ENCODE measurements around the gene KCNQ2.
A peak's percentile ranks its signal among the peaks of the same experiment; 100 is the strongest.

The KCNQ2 gene

GRCh38 chr20:63383556-63383955 is 88.9 kb downstream of the KCNQ2 start:
- H3K4me3 ChIP-seq (ENCODE audit: insufficient read depth, low read length, poor library complexity, severe bottlenecking) = no peak overlapping the region
- H3K9ac ChIP-seq (ENCODE audit: low read length) = no peak overlapping the region
- no peak overlapping the region for H2AFZ ChIP-seq (ENCODE audit: low read depth, low read length, severe bottlenecking)
- H3K9me3 ChIP-seq (ENCODE audit: insufficient read depth, low read length) = peaks cover 29% of the 10 kb centered on the region
- no peak for TF ChIP-seq EZH2phosphoT487 (conservative IDR thresholded peaks at IDR 0.05; ENCODE audit: low read length)
- no peak for TF ChIP-seq CTCF (IDR thresholded peaks at IDR 0.05; ENCODE audit: insufficient read depth, low read length, poor library complexity, severe bottlenecking)
- no peaks in the 10 kb centered on the region for H3K9me2 ChIP-seq (replicated peaks; ENCODE audit: insufficient read depth, low read length)
- no peak overlapping the region for H3K4me2 ChIP-seq (ENCODE audit: low read depth, low read length, poor library complexity, severe bottlenecking)
- no peaks in the 10 kb centered on the region for H3K27me3 ChIP-seq (ENCODE audit: low read length)
- H4K20me1 ChIP-seq (ENCODE audit: low read depth, low read length) = no peaks in the 10 kb centered on the region
- H3F3A ChIP-seq (ENCODE audit: insufficient read depth) = no peaks in the 10 kb centered on the region
- H3K79me2 ChIP-seq (ENCODE audit: insufficient read depth, low read length) = no peaks in the 10 kb centered on the region
- no peaks in the 10 kb centered on the region for H3K36me3 ChIP-seq (ENCODE audit: low read length)
- H3K27ac ChIP-seq (ENCODE audit: low read depth, low read length) = no peak overlapping the region

- Histone ChIP-seq H3K9me3 (ENCODE audit: insufficient read depth, low read length) (peaks cover 25% of the 10 kb centered on the region), H3K36me3 (ENCODE audit: low read length) (no peaks in the 10 kb centered on the region), H3K27ac (ENCODE audit: low read depth, low read length) (no peak overlapping the region), H3K9ac (ENCODE audit: low read length) (no peak overlapping the region), H3K79me2 (ENCODE audit: insufficient read depth, low read length) (no peaks in the 10 kb centered on the region), H3K4me2 (ENCODE audit: low read depth, low read length, poor library complexity, severe bottlenecking) (no peak overlapping the region), H2AFZ (ENCODE audit: low read depth, low read length, severe bottlenecking) (no peak overlapping the region), H3K27me3 (ENCODE audit: low read length) (no peaks in the 10 kb centered on the region), H3F3A (ENCODE audit: insufficient read depth) (no peaks in the 10 kb centered on the region), H4K20me1 (ENCODE audit: low read depth, low read length) (no peaks in the 10 kb centered on the region), H3K4me3 (ENCODE audit: insufficient read depth, low read length, poor library complexity, severe bottlenecking) (no peak overlapping the region), H3K9me2 (replicated peaks; ENCODE audit: insufficient read depth, low read length) (no peaks in the 10 kb centered on the region)
- TF ChIP-seq CTCF (IDR thresholded peaks at IDR 0.05; ENCODE audit: insufficient read depth, low read length, poor library complexity, severe bottlenecking) (no peak), EZH2phosphoT487 (conservative IDR thresholded peaks at IDR 0.05; ENCODE audit: low read length) (no peak)
Observed at GRCh38 chr20:63382551-63383300, 89.7 kb downstream of the KCNQ2 start.

GRCh38 chr20:63381781-63382431 is 90.5 kb downstream of the KCNQ2 start:
- peaks cover 18% of the 10 kb centered on the region for H3K9me3 ChIP-seq (ENCODE audit: insufficient read depth, low read length)
- no peak overlapping the region for H3K9ac ChIP-seq (ENCODE audit: low read length)
- no peaks in the 10 kb centered on the region for H3K79me2 ChIP-seq (ENCODE audit: insufficient read depth, low read length)
- no peaks in the 10 kb centered on the region for H4K20me1 ChIP-seq (ENCODE audit: low read depth, low read length)
- H3K4me2 ChIP-seq (ENCODE audit: low read depth, low read length, poor library complexity, severe bottlenecking) = no peak overlapping the region
- TF ChIP-seq EZH2phosphoT487 (conservative IDR thresholded peaks at IDR 0.05; ENCODE audit: low read length) = no peak
- peak; percentile 94 for TF ChIP-seq CTCF (IDR thresholded peaks at IDR 0.05; ENCODE audit: insufficient read depth, low read length, poor library complexity, severe bottlenecking)
- H3K27me3 ChIP-seq (ENCODE audit: low read length) = no peaks in the 10 kb centered on the region
- no peak overlapping the region for H3K27ac ChIP-seq (ENCODE audit: low read depth, low read length)
- H3K36me3 ChIP-seq (ENCODE audit: low read length) = no peaks in the 10 kb centered on the region
- no peak overlapping the region for H3K4me3 ChIP-seq (ENCODE audit: insufficient read depth, low read length, poor library complexity, severe bottlenecking)
- H2AFZ ChIP-seq (ENCODE audit: low read depth, low read length, severe bottlenecking) = no peak overlapping the region
- no peaks in the 10 kb centered on the region for H3F3A ChIP-seq (ENCODE audit: insufficient read depth)
- no peaks in the 10 kb centered on the region for H3K9me2 ChIP-seq (replicated peaks; ENCODE audit: insufficient read depth, low read length)

All from SU-DHL-6 (cell line).